ENCODE data around the gene DIS3L2. TPM values are rescaled to one million over a fixed set of nuclear protein-coding genes. Genes with fewer than 3 reads are reported as not detected.

DIS3L2 gene
- total RNA-seq, 1 experiment from 2014 or later, result 39.1 TPM

- Histone ChIP-seq H3K27me3 (ENCODE audit: insufficient read depth, low read depth) (no peaks in the 10 kb centered on the region), H3K4me1 (replicated peaks; ENCODE audit: insufficient read depth) (peaks cover 13% of the 10 kb centered on the region), H3K9me2 (ENCODE audit: insufficient read depth) (no peaks in the 10 kb centered on the region), H3K4me2 (no peak overlapping the region), H4K20me1 (ENCODE audit: insufficient read depth) (no peaks in the 10 kb centered on the region; the same call in 1 of the 2 replicates), H2AFZ (no peak overlapping the region), H3K9me3 (ENCODE audit: insufficient read depth, low read depth) (no peaks in the 10 kb centered on the region), H3K4me3 (no peak overlapping the region), H3K36me3 (ENCODE audit: low read depth) (no peaks in the 10 kb centered on the region), H3K27ac (no peak overlapping the region), H3K79me2 (ENCODE audit: low read depth) (no peaks in the 10 kb centered on the region; the same call in 1 of the 2 replicates), H3F3A (ENCODE audit: insufficient read depth, low read depth) (peaks cover 4% of the 10 kb centered on the region; the same call in 1 of the 2 replicates)
- POLR2A ChIA-PET (ENCODE audit: unreplicated experiment), result no interaction called here
- TF ChIP-seq CTCF (conservative IDR thresholded peaks at IDR 0.05), result no peak
- no peak for TF ChIP-seq EZH2 (IDR thresholded peaks at IDR 0.05; ENCODE audit: low read depth)
- CTCF ChIA-PET, result no interaction called here
- DNase-seq, result no peak
- BruUV-seq (replicated peaks), result no TSS peak
- intact Hi-C loops (cut with micrococcal nuclease; ENCODE audit: unreplicated experiment), result no loop called here
Measured at GRCh38 chr2:232075859-232076258, 114.3 kb downstream of the DIS3L2 start.

GRCh38 chr2:232076272-232076671, 114.8 kb downstream of the DIS3L2 start:
- Histone ChIP-seq H4K20me1 (ENCODE audit: insufficient read depth) (no peaks in the 10 kb centered on the region; the same call in 1 of the 2 replicates), H3K79me2 (ENCODE audit: low read depth) (no peaks in the 10 kb centered on the region; the same call in 1 of the 2 replicates), H2AFZ (no peak overlapping the region), H3K27ac (no peak overlapping the region), H3K9me3 (ENCODE audit: insufficient read depth, low read depth) (no peaks in the 10 kb centered on the region), H3K4me1 (replicated peaks; ENCODE audit: insufficient read depth) (peaks cover 13% of the 10 kb centered on the region), H3K4me3 (no peak overlapping the region), H3K4me2 (no peak overlapping the region), H3K36me3 (ENCODE audit: low read depth) (no peaks in the 10 kb centered on the region), H3F3A (ENCODE audit: insufficient read depth, low read depth) (peaks cover 4% of the 10 kb centered on the region; the same call in 1 of the 2 replicates), H3K27me3 (ENCODE audit: insufficient read depth, low read depth) (no peaks in the 10 kb centered on the region), H3K9me2 (ENCODE audit: insufficient read depth) (no peaks in the 10 kb centered on the region)
- TF ChIP-seq EZH2 (IDR thresholded peaks at IDR 0.05; ENCODE audit: low read depth), result no peak
- TF ChIP-seq CTCF (conservative IDR thresholded peaks at IDR 0.05), result no peak
- no TSS peak for BruUV-seq (replicated peaks)
- intact Hi-C loops (cut with micrococcal nuclease; ENCODE audit: unreplicated experiment), result no loop called here
- DNase-seq, result no peak
- ChIA-PET POLR2A (ENCODE audit: unreplicated experiment) (no interaction called here), CTCF (no interaction called here)

GRCh38 chr2:232076736-232077135, 115.2 kb downstream of the DIS3L2 start:
- BruUV-seq (replicated peaks), result no TSS peak
- peaks cover 13% of the 10 kb centered on the region for H3K4me1 ChIP-seq (replicated peaks; ENCODE audit: insufficient read depth)
- no peak overlapping the region for H3K27ac ChIP-seq
- no peaks in the 10 kb centered on the region for H3K27me3 ChIP-seq (ENCODE audit: insufficient read depth, low read depth)
- H3F3A ChIP-seq (ENCODE audit: insufficient read depth, low read depth), result peaks cover 4% of the 10 kb centered on the region; the same call in 1 of the 2 replicates
- CTCF ChIA-PET, result no interaction called here
- no peaks in the 10 kb centered on the region for H3K9me3 ChIP-seq (ENCODE audit: insufficient read depth, low read depth)
- no peak for DNase-seq
- H3K4me3 ChIP-seq, result no peak overlapping the region
- H3K4me2 ChIP-seq, result no peak overlapping the region
- intact Hi-C loops (cut with micrococcal nuclease; ENCODE audit: unreplicated experiment), result no loop called here
- H3K9me2 ChIP-seq (ENCODE audit: insufficient read depth), result no peaks in the 10 kb centered on the region
- H4K20me1 ChIP-seq (ENCODE audit: insufficient read depth), result no peaks in the 10 kb centered on the region; the same call in 1 of the 2 replicates
- H2AFZ ChIP-seq, result no peak overlapping the region
- H3K79me2 ChIP-seq (ENCODE audit: low read depth), result no peaks in the 10 kb centered on the region; the same call in 1 of the 2 replicates
- TF ChIP-seq EZH2 (IDR thresholded peaks at IDR 0.05; ENCODE audit: low read depth), result no peak
- POLR2A ChIA-PET (ENCODE audit: unreplicated experiment), result no interaction called here
- no peaks in the 10 kb centered on the region for H3K36me3 ChIP-seq (ENCODE audit: low read depth)

GRCh38 chr2:232085164-232085563, 123.7 kb downstream of the DIS3L2 start:
- Histone ChIP-seq H3K9me2 (ENCODE audit: insufficient read depth) (no peaks in the 10 kb centered on the region), H3K4me1 (replicated peaks; ENCODE audit: insufficient read depth) (no peaks in the 10 kb centered on the region), H3K79me2 (ENCODE audit: low read depth) (no peaks in the 10 kb centered on the region), H3K27ac (no peak overlapping the region), H3K4me3 (no peak overlapping the region), H3K9me3 (ENCODE audit: insufficient read depth, low read depth) (no peaks in the 10 kb centered on the region), H3K36me3 (ENCODE audit: low read depth) (peaks cover 3% of the 10 kb centered on the region; the same call in 1 of the 2 replicates), H3F3A (ENCODE audit: insufficient read depth, low read depth) (no peaks in the 10 kb centered on the region), H2AFZ (no peak overlapping the region), H4K20me1 (ENCODE audit: insufficient read depth) (no peaks in the 10 kb centered on the region; the same call in 1 of the 2 replicates), H3K4me2 (no peak overlapping the region), H3K27me3 (ENCODE audit: insufficient read depth, low read depth) (no peaks in the 10 kb centered on the region)
- no TSS peak for BruUV-seq (replicated peaks)
- TF ChIP-seq CTCF (conservative IDR thresholded peaks at IDR 0.05), result no peak
- no peak for TF ChIP-seq EZH2 (IDR thresholded peaks at IDR 0.05; ENCODE audit: low read depth)
- DNase-seq, result no peak
- intact Hi-C loops (cut with micrococcal nuclease; ENCODE audit: unreplicated experiment), result no loop called here
- ChIA-PET CTCF (interaction anchor here (0.6 kb wide), 1 partner anchor 25 kb away, joined by 3 read pairs; no protein-coding TSS in a partner anchor), POLR2A (ENCODE audit: unreplicated experiment) (no interaction called here)
